Measurements from ENCODE around the gene CYP24A1.

The CYP24A1 gene

DNA sequence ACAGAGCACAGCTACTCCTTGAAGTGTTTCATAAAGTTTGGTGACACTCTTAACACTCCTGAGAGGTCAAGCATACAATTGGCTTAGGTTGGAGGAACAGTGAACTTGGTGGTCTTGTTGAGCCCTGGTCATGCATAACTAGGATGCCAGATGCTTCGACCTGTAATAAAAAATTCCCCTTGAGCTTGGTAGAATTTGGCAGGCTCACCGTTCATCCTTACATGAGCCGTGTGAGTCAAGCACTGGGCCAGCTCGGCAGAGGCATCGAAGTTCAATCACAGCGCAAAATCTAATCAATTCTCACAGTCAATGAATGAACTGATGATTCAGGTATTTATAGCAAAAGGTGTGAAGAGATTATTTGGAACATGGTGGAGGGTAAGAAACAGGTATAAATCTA lies 33.7 kb downstream of the CYP24A1 start:
- no peaks in the 10 kb centered on the region; the same call in 1 of the 2 replicates for H3K27me3 ChIP-seq (replicated peaks; ENCODE audit: control insufficient read depth, insufficient read depth, low read length)
- H3K4me3 ChIP-seq (replicated peaks; ENCODE audit: low read depth, low read length) = no peak overlapping the region
- TF ChIP-seq, protein P1, sequence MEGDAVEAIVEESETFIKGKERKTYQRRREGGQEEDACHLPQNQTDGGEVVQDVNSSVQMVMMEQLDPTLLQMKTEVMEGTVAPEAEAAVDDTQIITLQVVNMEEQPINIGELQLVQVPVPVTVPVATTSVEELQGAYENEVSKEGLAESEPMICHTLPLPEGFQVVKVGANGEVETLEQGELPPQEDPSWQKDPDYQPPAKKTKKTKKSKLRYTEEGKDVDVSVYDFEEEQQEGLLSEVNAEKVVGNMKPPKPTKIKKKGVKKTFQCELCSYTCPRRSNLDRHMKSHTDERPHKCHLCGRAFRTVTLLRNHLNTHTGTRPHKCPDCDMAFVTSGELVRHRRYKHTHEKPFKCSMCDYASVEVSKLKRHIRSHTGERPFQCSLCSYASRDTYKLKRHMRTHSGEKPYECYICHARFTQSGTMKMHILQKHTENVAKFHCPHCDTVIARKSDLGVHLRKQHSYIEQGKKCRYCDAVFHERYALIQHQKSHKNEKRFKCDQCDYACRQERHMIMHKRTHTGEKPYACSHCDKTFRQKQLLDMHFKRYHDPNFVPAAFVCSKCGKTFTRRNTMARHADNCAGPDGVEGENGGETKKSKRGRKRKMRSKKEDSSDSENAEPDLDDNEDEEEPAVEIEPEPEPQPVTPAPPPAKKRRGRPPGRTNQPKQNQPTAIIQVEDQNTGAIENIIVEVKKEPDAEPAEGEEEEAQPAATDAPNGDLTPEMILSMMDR (IDR thresholded peaks at IDR 0.05; ENCODE audit: insufficient read depth, low read length, poor library complexity, severe bottlenecking) = no peak
- H3K36me3 ChIP-seq (ENCODE audit: control insufficient read depth, insufficient read depth, low read length) = no peaks in the 10 kb centered on the region
- DNase-seq (ENCODE audit: extremely low read depth, insufficient read length) = no peak

DNA sequence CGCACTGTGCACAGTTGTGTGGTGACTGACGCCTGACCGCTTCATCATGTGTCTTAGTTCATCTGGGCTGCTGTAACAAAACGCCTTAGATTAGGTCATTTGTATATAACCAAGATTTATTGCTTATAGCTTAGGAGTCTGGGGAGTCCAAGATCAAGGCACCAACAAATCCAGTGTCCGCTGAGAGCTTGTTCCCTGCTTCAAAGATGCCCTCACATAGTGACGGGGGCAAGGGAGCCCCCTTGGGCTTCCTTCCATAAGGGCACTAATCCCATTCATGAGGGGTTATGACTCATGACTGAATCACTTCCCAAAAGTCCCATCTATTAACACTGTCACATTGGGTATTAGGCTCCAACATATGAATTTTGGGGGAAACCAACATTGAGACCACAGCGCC lies 34.6 kb downstream of the CYP24A1 start:
- H3K27me3 ChIP-seq (replicated peaks; ENCODE audit: control insufficient read depth, insufficient read depth, low read length) = no peaks in the 10 kb centered on the region; the same call in 1 of the 2 replicates
- no peak overlapping the region for H3K4me3 ChIP-seq (replicated peaks; ENCODE audit: low read depth, low read length)
- H3K36me3 ChIP-seq (ENCODE audit: control insufficient read depth, insufficient read depth, low read length) = no peaks in the 10 kb centered on the region
- TF ChIP-seq, protein P1 (IDR thresholded peaks at IDR 0.05; ENCODE audit: insufficient read depth, low read length, poor library complexity, severe bottlenecking) = no peak
- DNase-seq (ENCODE audit: extremely low read depth, insufficient read length) = no peak

DNA sequence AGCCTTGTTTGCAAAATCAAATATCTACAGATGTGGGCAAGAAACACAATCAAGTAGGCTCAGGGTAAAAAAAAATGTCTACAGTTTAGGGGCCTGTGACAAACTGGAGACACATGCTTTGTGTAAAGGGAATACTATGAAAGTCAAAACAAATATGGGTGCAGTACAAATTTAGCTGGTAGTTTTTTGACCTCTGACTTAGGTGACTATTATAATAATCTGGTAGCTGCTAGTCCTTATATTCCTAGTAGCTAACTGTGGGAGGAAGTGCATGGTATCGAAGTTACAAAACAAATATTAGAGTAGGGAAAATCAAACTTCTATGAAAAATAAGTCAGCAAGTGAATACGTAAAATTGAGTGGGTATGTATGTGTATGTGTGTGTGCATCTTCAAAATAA lies 35.4 kb downstream of the CYP24A1 start:
- Histone ChIP-seq H3K27me3 (replicated peaks; ENCODE audit: control insufficient read depth, insufficient read depth, low read length) (no peaks in the 10 kb centered on the region; the same call in 1 of the 2 replicates), H3K4me3 (replicated peaks; ENCODE audit: low read depth, low read length) (no peak overlapping the region), H3K36me3 (ENCODE audit: control insufficient read depth, insufficient read depth, low read length) (no peaks in the 10 kb centered on the region)
- TF ChIP-seq, protein P1 (IDR thresholded peaks at IDR 0.05; ENCODE audit: insufficient read depth, low read length, poor library complexity, severe bottlenecking) = no peak
- DNase-seq (ENCODE audit: extremely low read depth, insufficient read length) = no peak

DNA sequence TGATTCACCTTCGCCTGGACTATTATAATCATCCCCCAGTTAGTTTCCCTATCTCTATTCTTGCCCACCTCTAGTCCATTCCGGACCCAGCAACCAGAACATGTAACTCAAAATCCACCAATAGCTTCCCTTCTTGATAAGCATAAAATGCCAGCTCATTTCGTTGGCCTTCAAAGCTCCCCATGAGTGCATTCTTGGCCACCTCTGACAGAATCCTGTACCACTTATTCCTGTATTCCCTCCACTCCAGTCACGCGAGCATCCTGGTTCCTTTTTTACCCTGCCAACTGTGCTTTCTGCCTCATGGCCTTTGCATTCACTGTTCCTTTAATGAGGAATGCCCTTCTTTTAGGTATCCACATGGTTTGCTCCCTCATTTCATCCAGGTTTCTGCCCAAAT lies 36.7 kb downstream of the CYP24A1 start:
- TF ChIP-seq, protein P1 (IDR thresholded peaks at IDR 0.05; ENCODE audit: insufficient read depth, low read length, poor library complexity, severe bottlenecking) = no peak
- DNase-seq (ENCODE audit: extremely low read depth, insufficient read length) = no peak
- no peaks in the 10 kb centered on the region; the same call in 1 of the 2 replicates for H3K27me3 ChIP-seq (replicated peaks; ENCODE audit: control insufficient read depth, insufficient read depth, low read length)
- no peak overlapping the region for H3K4me3 ChIP-seq (replicated peaks; ENCODE audit: low read depth, low read length)
- H3K36me3 ChIP-seq (ENCODE audit: control insufficient read depth, insufficient read depth, low read length) = no peaks in the 10 kb centered on the region

DNA sequence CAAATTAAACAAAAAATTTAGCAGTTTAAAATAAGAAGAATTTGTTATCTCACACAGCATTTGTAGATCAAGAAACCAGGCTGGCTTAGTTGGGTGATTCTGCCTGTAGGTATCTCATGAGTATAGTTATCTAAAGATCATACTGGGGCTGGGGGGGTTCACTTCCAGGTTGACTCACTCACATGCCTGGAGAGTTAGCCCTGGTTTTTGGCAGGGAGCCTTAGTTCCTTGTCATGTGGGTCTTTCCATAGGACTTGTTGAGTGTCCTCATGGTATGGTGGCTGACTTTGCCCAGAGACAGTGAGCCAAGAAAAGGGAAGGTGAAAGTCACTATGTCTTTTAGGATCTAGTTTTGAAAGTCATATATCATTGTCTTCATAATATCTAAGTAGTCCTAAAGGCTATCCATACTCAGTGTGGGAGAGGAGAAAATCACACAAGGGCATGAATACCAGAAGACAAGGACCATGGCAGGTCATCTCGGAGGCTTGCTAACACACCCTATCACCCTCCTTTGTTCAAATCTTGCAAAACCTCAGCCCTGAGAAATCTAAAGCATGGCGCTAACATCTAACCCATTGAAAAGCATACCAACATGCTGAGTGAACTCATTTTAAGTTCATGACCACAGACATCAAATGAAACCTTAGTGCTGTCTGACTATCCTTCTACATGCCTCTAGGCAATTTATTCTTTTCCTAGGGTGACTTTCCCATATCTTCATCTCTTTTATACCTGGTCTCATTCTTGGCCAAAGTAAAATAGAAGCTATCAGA lies 39.2 kb downstream of the CYP24A1 start:
- no peak for DNase-seq (ENCODE audit: extremely low read depth, insufficient read length)
- H3K4me3 ChIP-seq (replicated peaks; ENCODE audit: low read depth, low read length) = no peak overlapping the region
- no peaks in the 10 kb centered on the region; the same call in 1 of the 2 replicates for H3K27me3 ChIP-seq (replicated peaks; ENCODE audit: control insufficient read depth, insufficient read depth, low read length)
- TF ChIP-seq, protein P1 (IDR thresholded peaks at IDR 0.05; ENCODE audit: insufficient read depth, low read length, poor library complexity, severe bottlenecking) = no peak
- H3K36me3 ChIP-seq (ENCODE audit: control insufficient read depth, insufficient read depth, low read length) = no peaks in the 10 kb centered on the region

Data from GM06990 (cell line).